Stromal cell of bone marrow (primary cell): ENCODE results near the gene TNFAIP8L3.
"Not testable (repeated sequence)": the region's sequence is repeated elsewhere in the genome, so short reads cannot be mapped to it uniquely, and the experiment has no call there.

Experiments
- DNase-seq: peaks from one replicate; pipeline ENCODE4 v3.0.0-alpha.2; 2012; ENCODE audit warnings: low read depth

The TNFAIP8L3 gene

DNA sequence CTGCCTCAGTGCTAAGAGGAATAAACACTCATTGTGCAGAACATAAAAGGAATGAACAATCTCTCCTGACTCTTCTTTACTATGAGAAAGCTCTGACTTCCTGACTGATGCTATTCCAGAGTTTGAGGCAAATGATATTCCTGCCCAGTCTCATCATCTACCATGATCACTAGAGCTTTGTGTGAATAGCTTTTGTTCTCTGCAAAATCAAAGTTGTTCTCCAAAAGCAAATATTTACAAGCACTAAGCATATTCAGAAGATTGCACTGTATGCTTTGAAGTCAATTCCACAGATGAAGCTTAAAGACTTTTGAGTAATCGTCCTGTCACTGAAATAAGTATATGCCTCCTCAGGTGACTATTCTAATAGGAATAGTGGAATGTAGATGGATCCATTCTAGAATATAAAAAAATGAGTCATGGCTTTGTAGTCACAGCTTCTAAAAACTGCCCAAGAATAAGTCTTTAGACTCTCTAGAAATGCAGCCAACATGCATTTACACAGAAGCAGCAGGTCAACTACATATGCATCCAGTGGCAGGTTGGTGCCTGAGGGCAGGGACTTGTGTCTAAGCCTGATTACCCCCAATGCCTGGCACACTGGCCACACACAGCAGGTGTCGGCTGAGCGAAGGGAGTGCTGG is 34.6 kb downstream of the TNFAIP8L3 start:
- no peak for DNase-seq

DNA sequence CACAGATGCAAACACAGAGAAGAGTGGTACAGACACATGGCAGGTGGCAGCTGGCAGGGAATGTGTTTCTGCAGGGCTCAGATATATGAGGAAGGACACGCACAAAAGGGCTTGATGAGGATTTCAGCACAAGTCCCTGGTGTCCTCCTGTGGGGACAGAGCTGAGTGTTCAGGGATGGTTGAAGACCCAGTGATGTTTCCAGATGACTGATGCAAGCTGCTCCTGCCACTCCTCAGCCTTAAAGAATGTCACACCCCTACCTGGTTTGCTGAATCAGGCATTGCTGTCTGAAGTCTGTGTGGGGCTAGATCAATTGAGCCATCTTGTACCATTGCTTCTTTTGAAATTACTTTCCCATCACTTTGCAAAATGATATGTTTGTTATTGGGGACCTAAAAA is 40.2 kb downstream of the TNFAIP8L3 start:
- no peak for DNase-seq

DNA sequence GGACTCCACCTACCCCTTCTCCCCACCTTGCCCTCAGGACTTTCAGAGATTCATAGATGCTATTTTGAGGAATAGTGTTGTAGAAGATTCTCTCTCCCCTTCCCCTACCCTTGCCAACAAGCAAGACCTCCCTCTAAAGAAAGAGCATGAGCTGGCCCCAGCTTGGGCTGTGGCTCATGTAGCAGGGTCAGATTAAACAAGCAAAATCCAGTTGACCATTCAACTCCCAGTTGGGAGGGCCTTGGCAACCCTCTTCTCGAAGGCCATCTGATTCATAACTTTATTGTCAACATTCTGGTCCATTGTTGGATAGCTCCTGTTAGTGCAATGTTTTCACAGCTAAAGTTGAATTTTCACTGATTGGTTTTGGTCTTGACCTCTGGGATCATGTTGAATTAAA is 41.1 kb downstream of the TNFAIP8L3 start:
- peak; percentile 63 for DNase-seq

DNA sequence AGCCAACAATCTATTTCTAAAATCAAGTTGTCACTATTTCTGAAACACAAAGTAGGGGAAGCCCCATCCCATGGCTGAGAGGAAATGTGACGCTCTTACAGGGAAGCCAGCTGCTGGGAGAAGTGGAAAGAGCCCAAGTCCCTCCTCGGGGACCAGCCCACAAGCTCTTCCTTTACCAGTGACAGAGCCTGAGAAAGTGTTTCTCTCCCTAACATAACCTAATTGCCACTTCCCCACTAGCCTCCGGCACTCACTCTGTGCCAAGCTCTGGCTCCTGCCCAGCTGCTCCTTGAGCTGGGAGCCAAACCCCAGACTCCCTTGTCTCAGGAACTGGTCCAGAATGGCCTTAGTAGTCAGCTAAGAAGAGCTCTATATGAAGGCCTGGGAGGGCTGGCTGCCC is 42.9 kb downstream of the TNFAIP8L3 start:
- peak; percentile 40 for DNase-seq

DNA sequence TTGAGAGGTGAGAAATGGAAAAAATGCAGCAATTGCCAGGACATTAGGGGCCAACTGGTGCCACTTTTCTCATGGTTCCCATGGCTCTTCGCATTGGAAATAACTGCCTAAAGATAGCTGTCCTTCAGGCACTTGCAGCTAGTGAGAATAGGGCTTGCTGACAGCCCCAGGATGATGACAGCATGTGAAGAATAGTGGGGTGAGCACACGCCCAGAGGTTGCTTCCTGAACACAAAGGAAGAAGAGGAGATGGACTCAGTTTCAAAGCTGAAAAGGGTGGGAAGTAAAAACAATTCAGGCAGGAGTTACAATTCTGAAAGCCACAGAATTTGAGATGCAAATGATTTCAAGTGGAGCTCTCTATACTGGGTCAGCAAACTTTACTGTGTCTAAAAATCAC is 45.6 kb downstream of the TNFAIP8L3 start:
- no peak for DNase-seq

DNA sequence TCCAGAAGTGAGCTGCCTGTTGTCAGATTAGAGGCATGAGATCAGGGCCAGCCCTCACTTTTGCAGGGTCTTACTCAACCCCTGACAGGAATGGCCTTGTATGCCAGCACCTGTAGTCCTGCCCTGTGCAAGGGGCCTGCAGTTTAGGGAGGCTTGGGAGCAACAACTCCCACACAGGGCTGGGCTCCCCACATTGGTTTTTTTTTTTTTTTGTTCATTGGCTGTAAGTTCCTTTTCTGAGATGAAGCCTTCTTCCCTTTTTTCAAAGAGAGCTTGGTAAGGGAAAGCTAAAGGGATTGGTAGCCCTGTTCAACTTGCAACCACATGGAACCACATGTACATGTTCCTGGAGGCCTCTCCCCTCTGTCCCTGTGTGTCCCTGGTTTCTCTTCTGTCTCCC is 46.4 kb downstream of the TNFAIP8L3 start:
- no peak for DNase-seq

DNA sequence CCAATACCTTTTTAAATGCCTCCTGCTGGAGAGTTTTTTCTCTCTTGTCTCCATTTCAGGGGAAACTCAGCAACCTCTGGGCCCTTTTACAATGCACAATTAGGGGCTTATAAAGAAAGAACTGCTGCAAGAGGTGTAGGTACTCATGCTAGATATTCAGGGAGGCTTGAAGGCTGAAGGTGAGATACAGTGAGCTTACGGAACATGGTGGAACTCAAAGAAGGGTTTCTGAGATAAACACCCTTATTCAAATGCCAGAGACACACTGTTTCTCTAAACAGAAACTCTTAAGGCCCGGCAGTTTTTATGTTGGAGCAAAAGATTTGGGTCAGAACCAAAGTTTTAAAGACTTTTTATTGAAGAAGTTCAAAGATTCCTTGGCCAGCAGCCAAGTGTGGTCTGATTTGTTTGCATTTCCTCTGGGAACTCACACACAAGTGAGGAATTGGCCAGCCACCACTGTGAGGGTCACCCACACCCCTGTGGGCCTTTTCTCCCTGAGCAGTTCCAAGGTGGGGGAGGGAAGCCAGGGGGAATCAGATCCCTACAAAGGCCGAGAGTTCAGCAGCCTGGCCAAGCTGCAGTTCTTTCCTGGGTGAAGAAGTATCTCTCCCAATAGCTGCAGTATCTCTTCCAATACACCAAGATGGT is 47.8 kb downstream of the TNFAIP8L3 start:
- DNase-seq: no peak

DNA sequence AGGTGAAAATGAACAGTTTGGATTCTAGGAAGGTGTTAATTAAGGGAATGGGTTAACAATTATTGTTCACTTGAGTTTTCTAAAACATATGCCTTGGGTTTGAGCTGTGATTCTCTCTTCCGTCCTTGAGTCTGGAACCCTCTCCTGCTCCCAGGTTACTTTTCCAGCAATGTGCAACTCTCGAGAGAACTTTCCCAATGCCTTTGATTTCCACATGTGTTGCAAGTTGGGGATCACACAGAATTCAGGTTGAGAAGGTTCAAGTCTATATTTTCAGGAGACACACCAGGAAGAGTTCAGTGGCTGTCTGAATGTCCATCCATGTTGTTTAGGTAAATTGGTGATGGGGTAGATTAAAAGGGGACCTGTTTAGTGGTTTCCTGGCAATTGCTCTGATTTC is 48.7 kb downstream of the TNFAIP8L3 start:
- no peak for DNase-seq

DNA sequence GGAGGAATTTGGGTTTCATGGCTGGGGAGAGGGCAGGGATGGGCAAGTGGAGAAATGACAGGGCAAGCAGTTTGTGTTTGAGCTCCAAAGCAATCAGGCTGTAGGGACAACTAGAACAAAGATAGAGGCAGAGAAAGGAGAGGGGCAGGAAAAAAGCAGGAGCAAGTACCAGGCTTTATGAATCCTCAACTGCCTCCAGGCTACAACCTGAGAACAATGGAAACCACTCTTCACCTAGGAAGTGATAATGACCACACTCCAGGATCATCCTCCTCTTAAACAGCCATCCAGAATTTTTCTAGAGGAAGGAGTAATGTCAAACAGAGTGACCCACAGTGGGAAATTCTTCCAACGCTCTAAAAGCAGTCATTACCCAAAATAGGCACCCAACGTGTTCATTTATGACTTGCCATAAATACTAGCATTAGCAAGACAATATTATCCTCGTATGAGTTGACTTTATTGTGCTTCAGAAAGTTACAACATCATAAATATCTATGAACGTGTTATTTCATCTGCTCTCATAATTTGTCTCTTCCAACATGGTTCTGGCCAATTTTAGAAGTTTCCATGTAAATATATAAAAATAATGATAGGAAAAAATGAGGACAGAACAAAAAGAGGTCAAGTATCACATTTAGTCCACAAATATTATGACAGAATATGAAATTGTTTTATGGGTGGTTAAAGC is 50.5 kb downstream of the TNFAIP8L3 start:
- no peak for DNase-seq

DNA sequence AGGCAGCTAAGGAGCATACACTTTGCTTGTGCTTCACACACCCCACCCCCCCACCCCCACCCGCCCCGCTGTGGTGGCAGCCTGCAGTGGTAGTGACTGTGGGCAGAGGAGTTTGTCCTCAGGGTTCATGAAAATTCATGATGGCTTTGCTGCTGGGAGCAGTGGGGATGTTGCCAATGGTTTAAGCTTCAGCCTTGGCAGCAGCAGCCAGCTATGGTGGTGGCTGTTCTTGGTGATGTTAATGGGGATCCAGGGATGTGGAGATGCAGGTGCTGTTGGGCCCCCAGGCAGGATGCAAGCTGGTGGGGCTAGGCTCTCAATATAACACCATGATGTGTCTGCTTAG is 55.8 kb downstream of the TNFAIP8L3 start:
- DNase-seq: no peak

DNA sequence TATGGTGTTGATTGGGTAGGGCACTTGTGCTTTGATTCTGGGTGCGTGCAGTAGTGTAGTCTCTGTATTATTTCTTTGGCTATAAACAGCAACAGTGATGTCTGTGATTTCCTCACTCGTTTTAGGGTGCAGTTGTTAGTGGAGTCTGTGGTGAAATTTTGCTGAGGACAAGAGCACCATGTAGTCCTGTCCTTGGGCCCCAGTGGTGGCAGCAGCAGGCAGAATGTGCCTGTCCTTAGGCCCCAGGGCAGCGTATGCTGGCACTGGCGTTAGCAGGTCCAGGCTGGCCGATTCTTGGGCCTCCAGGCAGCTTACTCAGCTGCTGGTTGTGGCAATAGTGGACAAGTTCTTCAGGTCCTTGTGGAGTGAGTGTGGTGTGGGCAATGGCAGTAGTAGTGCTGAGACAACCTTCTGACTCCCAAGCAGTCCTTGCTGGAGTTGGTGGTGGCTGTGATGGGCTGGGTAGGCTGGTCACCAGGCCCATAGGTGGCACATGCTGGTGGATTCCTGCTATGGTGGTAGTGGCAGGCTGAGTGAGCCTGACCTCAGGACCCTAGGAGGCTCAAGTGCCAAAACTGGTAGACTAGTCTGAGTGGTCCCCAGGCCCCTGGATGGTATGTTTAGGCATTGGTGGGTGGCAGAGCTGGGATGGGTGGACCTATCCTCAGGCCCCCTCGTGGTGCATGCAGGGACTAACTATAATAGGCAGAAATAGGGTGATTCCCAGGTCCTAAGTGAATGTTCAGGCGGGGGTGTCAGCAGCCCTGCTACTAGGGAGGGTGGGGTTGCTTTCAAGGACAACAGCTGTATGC is 56.3 kb downstream of the TNFAIP8L3 start:
- DNase-seq: no peak

DNA sequence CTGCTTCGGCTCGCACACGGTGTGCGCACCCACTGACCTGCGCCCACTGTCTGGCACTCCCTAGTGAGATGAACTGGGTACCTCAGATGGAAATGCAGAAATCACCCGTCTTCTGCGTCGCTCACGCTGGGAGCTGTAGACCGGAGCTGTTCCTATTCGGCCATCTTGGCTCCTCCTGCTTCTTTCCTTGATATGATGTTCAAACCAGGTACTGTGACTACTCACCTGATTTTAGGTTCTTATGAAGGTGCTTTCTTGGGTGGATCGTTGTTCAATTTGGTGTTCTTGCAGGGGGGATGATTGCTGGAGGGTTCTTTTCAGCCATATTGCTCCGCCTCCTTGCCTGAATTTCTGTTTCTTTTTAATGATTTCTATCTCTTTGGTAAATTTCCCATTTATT is 57.2 kb downstream of the TNFAIP8L3 start:
- DNase-seq: not testable (repeated sequence)

DNA sequence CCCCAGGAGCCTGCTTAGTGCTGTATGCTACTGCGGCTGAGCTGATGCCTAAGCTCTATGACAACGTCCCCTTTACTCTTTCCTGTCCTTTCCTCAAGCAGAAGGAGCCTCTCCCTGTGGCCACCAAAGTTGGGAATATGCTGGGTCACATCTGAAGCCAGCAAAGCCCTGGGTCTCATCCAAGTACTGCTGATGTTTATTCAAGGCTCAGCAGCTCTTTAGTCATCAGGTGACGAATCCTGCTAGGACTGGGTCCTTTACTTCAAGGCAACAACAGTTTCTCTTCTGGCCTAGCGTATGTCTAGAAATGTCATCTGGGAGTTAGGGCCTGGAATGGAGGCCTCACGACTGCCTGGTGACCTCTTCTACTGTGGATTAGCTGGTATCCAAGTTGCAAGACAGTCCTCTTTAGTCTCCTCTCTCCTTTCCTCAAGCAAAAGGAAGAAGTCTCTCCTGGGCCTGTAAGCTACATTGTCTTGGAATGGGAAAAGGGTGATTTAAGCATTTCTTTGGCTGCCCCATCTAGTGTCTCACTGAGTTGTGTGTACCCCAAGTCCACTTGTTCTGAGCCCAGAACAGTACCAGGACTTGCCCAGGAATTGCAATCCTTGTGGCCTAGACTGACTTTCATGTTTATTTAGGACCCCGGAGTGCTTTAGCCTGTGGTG is 63.9 kb downstream of the TNFAIP8L3 start:
- DNase-seq: peak; percentile 83

DNA sequence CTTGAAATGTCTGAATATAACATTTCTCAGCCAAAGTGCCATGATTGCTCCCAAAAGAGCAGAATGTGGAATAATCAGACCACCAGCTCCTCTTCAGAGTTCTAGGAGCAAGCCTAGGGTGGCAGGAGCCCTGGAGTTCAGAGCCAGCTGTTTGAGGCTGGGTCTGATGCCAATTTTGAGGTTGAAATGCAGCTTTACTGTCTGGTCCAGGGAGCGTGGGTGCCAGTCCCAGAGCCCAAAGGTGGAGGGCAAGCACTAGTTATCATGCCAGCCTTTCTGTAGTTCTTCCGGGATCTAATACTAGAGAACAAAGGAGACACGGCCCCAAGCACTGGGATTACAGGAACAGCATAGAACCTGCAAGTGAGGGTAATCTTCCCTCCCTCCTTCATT is 69.3 kb downstream of the TNFAIP8L3 start:
- no peak for DNase-seq

DNA sequence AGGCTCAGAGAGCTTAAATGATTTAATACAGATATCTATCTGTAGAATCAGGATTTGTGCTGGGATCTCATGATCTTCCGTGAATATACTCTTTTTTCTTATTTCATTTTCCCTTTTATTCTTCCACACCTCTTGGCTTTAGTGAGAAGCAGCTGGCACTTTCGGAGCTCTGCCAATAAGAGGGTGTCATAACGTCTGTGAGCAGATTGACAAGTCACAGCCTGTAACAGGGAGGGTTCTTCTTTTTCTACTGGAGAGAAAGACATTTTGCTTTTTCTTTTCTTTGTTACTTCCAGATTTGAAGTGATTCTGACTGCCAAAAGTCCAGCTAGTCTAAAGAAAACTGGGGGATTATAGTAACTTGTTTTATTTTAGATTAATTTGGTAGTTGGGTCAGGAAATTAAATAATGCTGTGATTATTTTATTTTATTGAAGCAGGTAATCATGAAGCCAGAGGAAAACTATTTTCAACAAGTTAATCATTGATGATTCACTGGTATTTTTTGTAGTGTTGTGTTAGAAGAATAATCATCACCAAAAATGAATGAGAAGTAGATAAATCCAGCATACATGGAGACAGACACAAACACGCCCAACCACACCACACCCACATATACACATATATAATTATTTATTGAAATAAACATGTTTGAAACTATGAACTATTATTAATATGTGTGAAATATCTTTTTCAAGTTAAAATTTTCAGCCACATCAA is 69.8 kb downstream of the TNFAIP8L3 start:
- DNase-seq: no peak

DNA sequence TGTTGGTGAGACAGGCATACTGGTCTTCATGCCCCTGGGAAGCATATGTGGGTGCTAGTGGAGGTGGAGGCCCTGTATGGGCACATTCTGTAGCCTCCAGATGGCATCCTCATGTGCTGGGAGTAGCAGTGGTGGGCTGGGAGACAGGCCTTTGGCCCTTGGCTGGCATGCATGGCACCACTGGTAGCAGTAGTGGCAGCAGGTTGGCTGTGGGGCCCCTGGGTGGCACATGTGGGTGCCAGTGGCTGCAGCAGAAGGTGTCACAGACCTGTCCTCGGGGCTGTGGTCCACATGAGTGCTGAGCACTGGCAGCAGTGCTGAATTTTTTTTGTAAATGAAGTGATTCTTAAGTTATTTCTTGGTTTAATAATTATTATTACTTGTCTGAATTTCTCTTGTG is 71.2 kb downstream of the TNFAIP8L3 start:
- no peak for DNase-seq

DNA sequence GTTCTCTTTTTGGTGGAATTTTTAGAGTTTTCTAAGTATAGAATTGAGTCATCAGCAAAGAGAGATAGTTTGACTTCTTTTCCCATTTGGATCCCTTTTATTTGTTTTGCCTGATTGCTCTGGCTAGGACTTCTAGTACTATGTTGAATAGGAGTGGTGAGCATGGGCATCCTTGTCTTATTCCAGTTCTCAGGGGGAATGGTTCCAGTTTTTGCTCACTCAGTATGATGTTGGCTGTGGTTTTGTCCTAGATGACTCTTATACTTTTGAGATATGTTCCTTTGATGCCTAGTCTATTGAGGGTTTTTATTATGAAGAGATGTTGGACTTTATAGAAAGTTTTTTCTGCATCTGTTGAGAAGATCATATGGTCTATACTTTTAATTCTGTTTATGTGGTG is 72.5 kb downstream of the TNFAIP8L3 start:
- DNase-seq: no peak

DNA sequence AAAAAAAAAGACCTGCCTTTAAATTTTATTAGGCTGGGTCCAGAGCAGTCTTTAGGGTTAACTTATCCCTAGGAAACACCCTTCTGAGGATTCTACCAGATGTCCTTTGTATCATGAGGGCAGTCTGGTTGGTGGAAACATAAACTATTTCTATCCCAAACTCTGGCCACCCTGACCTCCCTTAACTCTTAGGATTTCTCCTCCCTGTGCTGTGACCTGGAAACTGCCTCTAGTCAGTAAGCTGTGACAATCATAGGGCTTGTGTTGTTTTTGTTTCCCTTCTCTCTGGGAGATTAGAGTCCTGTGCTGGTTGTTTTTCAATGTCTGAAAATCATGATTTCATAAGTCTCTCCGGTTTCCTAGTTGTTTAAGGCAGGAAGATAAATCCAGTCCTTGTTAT is 78.1 kb downstream of the TNFAIP8L3 start:
- no peak for DNase-seq

DNA sequence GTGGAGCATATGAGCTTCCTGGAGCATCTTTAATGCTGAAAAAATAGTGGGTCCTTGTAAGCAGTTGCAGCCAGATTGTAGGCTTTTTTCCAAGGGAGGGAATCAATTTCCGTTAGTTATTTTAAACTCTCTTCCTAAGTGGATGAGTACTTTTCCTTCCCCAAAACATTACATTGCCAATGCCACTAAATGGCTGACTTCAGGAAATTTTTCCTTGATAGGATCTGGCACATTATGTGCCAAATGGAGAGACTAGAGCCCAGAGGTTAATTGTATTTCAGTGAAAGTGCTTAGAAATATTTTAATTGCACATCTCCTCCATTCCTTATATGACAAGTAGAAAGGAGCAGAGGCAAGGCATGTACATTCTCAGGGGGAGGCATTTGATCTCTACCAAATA is 83.5 kb downstream of the TNFAIP8L3 start:
- no peak for DNase-seq

DNA sequence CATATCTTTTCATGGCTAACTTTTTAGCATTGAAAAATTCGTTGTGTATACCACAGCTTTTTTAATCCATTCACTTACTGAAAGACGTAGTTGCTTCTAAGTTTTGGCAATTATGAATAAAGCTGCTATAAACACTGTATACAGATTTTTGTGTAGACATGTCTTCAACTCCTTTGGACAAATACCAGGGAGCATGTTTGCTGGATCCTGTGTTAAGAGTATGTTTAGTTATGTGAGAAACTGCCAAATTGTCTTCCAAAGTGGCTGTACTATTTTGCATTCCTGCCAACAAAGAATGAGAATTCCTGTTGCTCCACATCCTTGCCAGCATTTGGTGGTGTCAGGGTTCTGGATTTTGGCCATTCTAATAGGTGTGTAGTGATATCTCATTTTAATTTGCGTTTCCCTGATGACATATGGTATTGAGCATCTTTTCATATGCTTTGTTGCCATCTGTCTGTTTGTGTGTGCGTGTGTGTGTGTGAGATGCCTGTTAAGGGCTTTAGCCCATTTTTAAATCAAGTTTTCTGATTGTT is 87.5 kb downstream of the TNFAIP8L3 start:
- DNase-seq: no peak
